Activated naive CD8-positive, alpha-beta T cell treated with anti-CD3 and anti-CD28 coated beads, Interleukin-2, amount 10 ng/mL, durations not matched to agents 7 days and 5 days (primary cell): ENCODE data around the gene COG2. TPM values are rescaled to one million over a fixed set of nuclear protein-coding genes. Genes with fewer than 3 reads are reported as not detected.

Experiments used
- ATAC-seq: fragments of 150-1000 bp; cut with Tn5 transposase; one replicate; pipeline ENCODE4 v1.10.0; 2021; ENCODE audit warnings: low read depth, moderate library complexity
- POLR2A ChIA-PET: fragments of 350-600 bp; sonication (Branson Sonifier 250); formaldehyde crosslinking; loops from one replicate; lab custom pipeline; 2021; ENCODE audit warnings: antibody characterized with exemption; lab: Charles Lee
- DNase-seq: peaks from one replicate; pipeline ENCODE4 v3.0.0; 2021
- H3K27ac Mint-ChIP-seq: one replicate; pipeline ENCODE4 v1.8.0; 2022; ENCODE audit warnings: mild to moderate bottlenecking, mixed read lengths
- H3K27me3 Mint-ChIP-seq: one replicate; pipeline ENCODE4 v1.8.0; 2022; ENCODE audit warnings: mild to moderate bottlenecking, moderate library complexity, mixed read lengths
- H3K36me3 Mint-ChIP-seq: one replicate; pipeline ENCODE4 v1.8.0; 2021; ENCODE audit warnings: mild to moderate bottlenecking, mixed read lengths
- H3K4me1 Mint-ChIP-seq: one replicate; pipeline ENCODE4 v1.8.0; 2021; ENCODE audit warnings: mixed read lengths
- H3K4me3 Mint-ChIP-seq: one replicate; pipeline ENCODE4 v1.8.0; 2022; ENCODE audit warnings: mild to moderate bottlenecking, moderate library complexity, mixed read lengths
- H3K9me3 Mint-ChIP-seq: one replicate; pipeline ENCODE4 v1.8.0; 2021; ENCODE audit warnings: mixed read lengths
- total RNA-seq, 2 experiments: library from RNA; stranded (reverse); gene quantifications; one replicate each; pipeline ENCODE4 v1.2.3, GENCODE V29; 2021

Gene COG2
- total RNA-seq, 2 experiments from 2014 or later: 30.0 to 31.1 TPM

- Mint-ChIP-seq H3K36me3 (no peaks in the 10 kb centered on the region), H3K27me3 (peaks cover 7% of the 10 kb centered on the region), H3K4me3 (no peak overlapping the region), H3K4me1 (no peaks in the 10 kb centered on the region), H3K27ac (no peak overlapping the region), H3K9me3 (peaks cover 1% of the 10 kb centered on the region)
- ATAC-seq (no peak), DNase-seq (no peak)
- POLR2A ChIA-PET: no interaction called here
These were observed 95.5 kb downstream of the COG2 start for GRCh38 chr1:230737622-230738262.

- H3K27me3 Mint-ChIP-seq: peaks cover 5% of the 10 kb centered on the region
These were observed 97.4 kb downstream of the COG2 start for GRCh38 chr1:230739564-230740290.

More at GRCh38 chr1:230739564-230740290, 97.4 kb downstream of the COG2 start:
- DNase-seq (no peak), ATAC-seq (no peak)
- H3K27ac Mint-ChIP-seq: no peak overlapping the region
- POLR2A ChIA-PET: no interaction called here
- H3K9me3 Mint-ChIP-seq: peaks cover 1% of the 10 kb centered on the region
- no peaks in the 10 kb centered on the region for H3K4me1 Mint-ChIP-seq
- no peaks in the 10 kb centered on the region for H3K36me3 Mint-ChIP-seq
- no peak overlapping the region for H3K4me3 Mint-ChIP-seq

Other genes with a start within 250 kb of the COG2 start
- gene PGBD5, start 216.1 kb upstream of the COG2 start, total RNA-seq: not detected
- gene AGT, start 71.6 kb downstream of the COG2 start, total RNA-seq: not detected
- not detected for gene CAPN9, start 104.9 kb downstream of the COG2 start, total RNA-seq
- gene C1orf198, start 226.0 kb downstream of the COG2 start, total RNA-seq: 1 to 10 TPM; 2.8 to 3.8 TPM